Activated T-cell treated with anti-CD3 and anti-CD28 coated beads, Interleukin-2, amount 50 U/mL, for 4 hours (primary cell): ENCODE measurements around the gene EFCAB11. TPM values are rescaled to one million over a fixed set of nuclear protein-coding genes. Genes with fewer than 3 reads are reported as not detected.
"Not testable (repeated sequence)": the region's sequence is repeated elsewhere in the genome, so short reads cannot be mapped to it uniquely, and the experiment has no call there.

ENCODE experiments used
- ATAC-seq, 2 donors: fragments of 200-7000 bp; cut with Tn5 transposase; one replicate each; pipeline ENCODE4 v1.10.0; 2021
- DNase-seq: peaks from one replicate; pipeline ENCODE4 v3.0.0-alpha.2; 2020
- H3K27me3 Mint-ChIP-seq: one replicate; pipeline ENCODE4 v1.8.0; 2021; ENCODE audit warnings: low read depth, mixed read lengths
- H3K36me3 Mint-ChIP-seq: one replicate; pipeline ENCODE4 v1.8.0; 2022; ENCODE audit warnings: mixed read lengths; ENCODE audit not compliant: insufficient read depth
- H3K4me1 Mint-ChIP-seq: one replicate; pipeline ENCODE4 v1.8.0; 2021; ENCODE audit warnings: low read depth, mixed read lengths
- H3K4me3 Mint-ChIP-seq: one replicate; pipeline ENCODE4 v1.8.0; 2021; ENCODE audit warnings: mild to moderate bottlenecking, moderate library complexity, mixed read lengths
- H3K9me3 Mint-ChIP-seq: one replicate; pipeline ENCODE4 v1.8.0; 2021; ENCODE audit warnings: mixed read lengths
- total RNA-seq, 3 donors: library from RNA; stranded (reverse); gene quantifications; one replicate each; pipeline ENCODE4 v1.2.1, GENCODE V29; 2021

Gene EFCAB11
- total RNA-seq, 3 donors from 2014 or later: 4.3 to 6.0 (median 5.2) TPM

- no peak for ATAC-seq
- Mint-ChIP-seq H3K4me1 (peaks cover 4% of the 10 kb centered on the region), H3K9me3 (no peaks in the 10 kb centered on the region), H3K27me3 (peaks cover 11% of the 10 kb centered on the region), H3K36me3 (no peaks in the 10 kb centered on the region), H3K4me3 (no peak overlapping the region)
- no peak for DNase-seq
Observed at GRCh38 chr14:89911010-89911919, 43.3 kb downstream of the EFCAB11 start.

- ATAC-seq: no peak
- Mint-ChIP-seq H3K9me3 (no peaks in the 10 kb centered on the region), H3K27me3 (peaks cover 11% of the 10 kb centered on the region), H3K36me3 (no peaks in the 10 kb centered on the region), H3K4me1 (peaks cover 4% of the 10 kb centered on the region), H3K4me3 (no peak overlapping the region)
- DNase-seq: no peak
Observed at GRCh38 chr14:89910691-89911009, 43.9 kb downstream of the EFCAB11 start.

GRCh38 chr14:89909586-89909985 lies 44.9 kb downstream of the EFCAB11 start:
- Mint-ChIP-seq H3K36me3 (no peaks in the 10 kb centered on the region), H3K27me3 (peaks cover 8% of the 10 kb centered on the region), H3K9me3 (no peaks in the 10 kb centered on the region), H3K4me3 (no peak overlapping the region), H3K4me1 (no peaks in the 10 kb centered on the region)
- no peak for DNase-seq
- no peak for ATAC-seq

GRCh38 chr14:89908712-89909450 lies 45.6 kb downstream of the EFCAB11 start:
- ATAC-seq: no peak
- H3K27me3 Mint-ChIP-seq: peaks cover 8% of the 10 kb centered on the region
- DNase-seq: no peak
- peaks cover 4% of the 10 kb centered on the region for H3K4me1 Mint-ChIP-seq
- H3K4me3 Mint-ChIP-seq: no peak overlapping the region
- no peaks in the 10 kb centered on the region for H3K9me3 Mint-ChIP-seq
- no peaks in the 10 kb centered on the region for H3K36me3 Mint-ChIP-seq

GRCh38 chr14:89907655-89908054 lies 46.9 kb downstream of the EFCAB11 start:
- Mint-ChIP-seq H3K9me3 (no peaks in the 10 kb centered on the region), H3K4me1 (peaks cover 14% of the 10 kb centered on the region), H3K36me3 (no peaks in the 10 kb centered on the region), H3K4me3 (no peak overlapping the region), H3K27me3 (peaks cover 4% of the 10 kb centered on the region)
- DNase-seq: no peak
- no peak for ATAC-seq

GRCh38 chr14:89906000-89906399 lies 48.5 kb downstream of the EFCAB11 start:
- no peaks in the 10 kb centered on the region for H3K27me3 Mint-ChIP-seq
- H3K36me3 Mint-ChIP-seq: no peaks in the 10 kb centered on the region
- H3K4me3 Mint-ChIP-seq: no peak overlapping the region
- DNase-seq (no peak), ATAC-seq (no peak)
- H3K4me1 Mint-ChIP-seq: peaks cover 14% of the 10 kb centered on the region
- H3K9me3 Mint-ChIP-seq: no peaks in the 10 kb centered on the region

- ATAC-seq: no peak
- no peak for DNase-seq
- H3K9me3 Mint-ChIP-seq: no peaks in the 10 kb centered on the region
- H3K4me1 Mint-ChIP-seq: peaks cover 14% of the 10 kb centered on the region
- no peaks in the 10 kb centered on the region for H3K36me3 Mint-ChIP-seq
- no peaks in the 10 kb centered on the region for H3K27me3 Mint-ChIP-seq
- peak overlapping the region; percentile 31 for H3K4me3 Mint-ChIP-seq
Observed at GRCh38 chr14:89903340-89903952, 51.1 kb downstream of the EFCAB11 start.

- Mint-ChIP-seq H3K36me3 (no peaks in the 10 kb centered on the region), H3K9me3 (no peaks in the 10 kb centered on the region), H3K4me1 (peaks cover 14% of the 10 kb centered on the region), H3K4me3 (peak overlapping the region; percentile 31), H3K27me3 (no peaks in the 10 kb centered on the region)
- ATAC-seq (no peak), DNase-seq (no peak)
Observed at GRCh38 chr14:89902881-89903280, 51.6 kb downstream of the EFCAB11 start.

- DNase-seq (no peak), ATAC-seq (no peak)
- no peaks in the 10 kb centered on the region for H3K9me3 Mint-ChIP-seq
- no peaks in the 10 kb centered on the region for H3K27me3 Mint-ChIP-seq
- peaks cover under 1% of the 10 kb centered on the region for H3K36me3 Mint-ChIP-seq
- H3K4me3 Mint-ChIP-seq: no peak overlapping the region
- peaks cover 14% of the 10 kb centered on the region for H3K4me1 Mint-ChIP-seq
Observed at GRCh38 chr14:89900802-89901201, 53.7 kb downstream of the EFCAB11 start.

GRCh38 chr14:89899917-89900663 lies 54.4 kb downstream of the EFCAB11 start:
- Mint-ChIP-seq H3K36me3 (peaks cover 2% of the 10 kb centered on the region), H3K27me3 (no peaks in the 10 kb centered on the region), H3K4me1 (peaks cover 14% of the 10 kb centered on the region), H3K9me3 (no peaks in the 10 kb centered on the region), H3K4me3 (no peak overlapping the region)
- DNase-seq: no peak
- ATAC-seq: no peak

GRCh38 chr14:89899291-89899690 lies 55.2 kb downstream of the EFCAB11 start:
- Mint-ChIP-seq H3K27me3 (no peaks in the 10 kb centered on the region), H3K4me3 (no peak overlapping the region), H3K4me1 (peaks cover 14% of the 10 kb centered on the region), H3K9me3 (no peaks in the 10 kb centered on the region), H3K36me3 (peaks cover 2% of the 10 kb centered on the region)
- DNase-seq (no peak), ATAC-seq (no peak)

- H3K27me3 Mint-ChIP-seq, H3K36me3 Mint-ChIP-seq, H3K4me1 Mint-ChIP-seq, DNase-seq, ATAC-seq, H3K4me3 Mint-ChIP-seq, H3K9me3 Mint-ChIP-seq: not testable (repeated sequence)
Observed at GRCh38 chr14:89893388-89893787, 61.1 kb downstream of the EFCAB11 start.

GRCh38 chr14:89892953-89893352 lies 61.6 kb downstream of the EFCAB11 start:
- ATAC-seq: no peak
- Mint-ChIP-seq H3K9me3 (peaks cover 6% of the 10 kb centered on the region), H3K36me3 (peaks cover 2% of the 10 kb centered on the region)

GRCh38 chr14:89891721-89892120 lies 62.8 kb downstream of the EFCAB11 start:
- DNase-seq, H3K4me3 Mint-ChIP-seq, ATAC-seq, H3K9me3 Mint-ChIP-seq, H3K4me1 Mint-ChIP-seq, H3K36me3 Mint-ChIP-seq, H3K27me3 Mint-ChIP-seq: not testable (repeated sequence)

More at GRCh38 chr14:89892953-89893352, 61.6 kb downstream of the EFCAB11 start:
- H3K27me3 Mint-ChIP-seq: no peaks in the 10 kb centered on the region
- H3K4me3 Mint-ChIP-seq: no peak overlapping the region
- H3K4me1 Mint-ChIP-seq: no peaks in the 10 kb centered on the region
- no peak for DNase-seq
